A172 (cell line): ENCODE results near the gene SEMA3F. TPM values are rescaled to one million over a fixed set of nuclear protein-coding genes. Genes with fewer than 3 reads are reported as not detected.

ENCODE experiments used
- DNase-seq: peaks from one replicate; pipeline ENCODE4 v3.0.0-alpha.2; 2015; ENCODE audit warnings: low spot score
- total RNA-seq: library from RNA; depleted of rRNA; stranded (reverse); fragments of >200 nt; shearing (Covaris generic); gene quantifications from 2 replicates; pipeline ENCODE4 v1.2.3, GENCODE V29; 2014

Gene SEMA3F
- total RNA-seq, 1 experiment from 2014 or later: 3.5 TPM

GRCh38 chr3:50170689-50171088 is 15.6 kb downstream of the SEMA3F start:
- DNase-seq: peak; percentile 83

GRCh38 chr3:50171540-50172301 is 16.6 kb downstream of the SEMA3F start:
- DNase-seq: no peak

GRCh38 chr3:50172626-50173220 is 17.6 kb downstream of the SEMA3F start:
- DNase-seq: no peak

- DNase-seq: no peak
These were observed 18.8 kb downstream of the SEMA3F start for GRCh38 chr3:50173685-50174516.

GRCh38 chr3:50174517-50174895 is 19.4 kb downstream of the SEMA3F start:
- no peak for DNase-seq

GRCh38 chr3:50174947-50175524 is 19.9 kb downstream of the SEMA3F start:
- no peak for DNase-seq

- DNase-seq: no peak
These were observed 22.2 kb downstream of the SEMA3F start for GRCh38 chr3:50177346-50177745.

GRCh38 chr3:50179710-50180109 is 24.6 kb downstream of the SEMA3F start:
- DNase-seq: peak; percentile 53

- DNase-seq: no peak
These were observed 26.9 kb downstream of the SEMA3F start for GRCh38 chr3:50181985-50182384.

- DNase-seq: no peak
These were observed 27.5 kb downstream of the SEMA3F start for GRCh38 chr3:50182533-50183099.

GRCh38 chr3:50183755-50184154 is 28.6 kb downstream of the SEMA3F start:
- DNase-seq: no peak

- DNase-seq: no peak
These were observed 29.3 kb downstream of the SEMA3F start for GRCh38 chr3:50184242-50184978.

- DNase-seq: no peak
These were observed 30.1 kb downstream of the SEMA3F start for GRCh38 chr3:50185230-50185629.

- no peak for DNase-seq
These were observed 31.0 kb downstream of the SEMA3F start for GRCh38 chr3:50186096-50186495.

GRCh38 chr3:50187750-50188149 is 32.6 kb downstream of the SEMA3F start:
- no peak for DNase-seq

GRCh38 chr3:50189274-50189673 is 34.1 kb downstream of the SEMA3F start:
- peak; percentile 78 for DNase-seq

- no peak for DNase-seq
These were observed 34.9 kb downstream of the SEMA3F start for GRCh38 chr3:50189989-50190388.

GRCh38 chr3:50190936-50191660 is 36.0 kb downstream of the SEMA3F start, which contains the start of gene GNAT1:
TSS of gene GNAT1 (plus strand) at chr3:50191610. CDS start at chr3:50191726, 116 bp downstream.
- no peak for DNase-seq

GRCh38 chr3:50192124-50192523 is 37.0 kb downstream of the SEMA3F start:
- DNase-seq: no peak

- peak; percentile 49 for DNase-seq
These were observed 37.6 kb downstream of the SEMA3F start for GRCh38 chr3:50192689-50193141.
